Esophagus mucosa (tissue), 1 donor: ENCODE measurements around the gene SLC35D1. TPM values are rescaled to one million over a fixed set of nuclear protein-coding genes. Genes with fewer than 3 reads are reported as not detected.

Experiments used
- ATAC-seq: fragments of 200-7000 bp; cut with Tn5 transposase; one replicate; pipeline ENCODE4 v1.9.1; 2020
- total RNA-seq: library from RNA; stranded (reverse); gene quantifications from one replicate; pipeline ENCODE4 v1.2.4, GENCODE V29; 2023
- donor health status: DM: yes; HTN: yes; CAD: no.

SLC35D1 gene
- total RNA-seq, 1 donor from 2014 or later = 9.0 TPM

DNA sequence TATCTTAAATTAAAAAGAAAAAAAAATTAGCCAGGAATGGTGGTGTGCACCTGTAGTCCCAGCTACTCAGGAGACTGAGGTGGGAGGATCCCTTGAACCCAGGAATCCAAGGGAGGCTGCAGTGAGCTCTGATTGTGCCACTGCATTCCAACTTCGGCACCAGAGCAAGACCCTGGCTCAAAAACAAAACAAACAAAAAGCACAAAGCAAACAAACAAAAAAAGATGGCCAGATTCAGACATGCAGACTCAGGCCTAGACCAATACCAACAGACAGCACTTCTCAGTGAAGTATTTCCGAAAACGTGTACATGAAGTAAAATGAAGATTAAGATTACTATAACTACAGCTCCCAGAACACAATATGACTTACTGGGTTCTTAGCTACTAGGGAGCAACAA is 10.6 kb downstream of the SLC35D1 start:
- ATAC-seq = no peak

DNA sequence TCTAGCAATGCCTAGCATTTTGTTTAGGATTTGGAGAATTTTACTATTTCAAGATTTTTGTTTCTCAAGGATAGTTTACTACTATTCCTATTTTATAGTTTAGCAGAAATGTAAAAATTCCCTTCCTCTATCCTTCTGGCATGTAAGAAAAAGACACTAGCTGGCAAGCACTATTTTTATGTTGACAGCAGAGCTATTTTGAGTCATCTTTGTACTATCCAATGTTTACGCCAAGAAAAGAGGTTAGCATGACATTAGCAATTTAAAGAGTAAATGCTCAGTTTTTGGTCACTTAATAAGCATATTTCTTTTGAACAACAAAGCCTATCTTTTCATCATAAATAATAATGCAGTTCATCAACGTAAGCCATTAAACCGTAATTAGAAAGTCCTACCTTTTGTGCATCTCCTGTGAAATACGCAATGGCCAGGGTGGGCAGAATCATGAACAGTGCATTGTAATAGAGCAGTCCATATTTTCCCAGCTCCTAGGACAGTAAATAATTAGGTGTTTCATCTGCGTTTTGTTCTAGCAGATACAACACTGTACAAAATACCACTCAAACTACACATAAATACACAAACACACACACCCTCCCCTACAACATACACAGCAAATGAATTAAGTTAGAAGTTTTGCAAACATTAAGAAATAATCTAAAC is 12.0 kb downstream of the SLC35D1 start:
- no peak for ATAC-seq

DNA sequence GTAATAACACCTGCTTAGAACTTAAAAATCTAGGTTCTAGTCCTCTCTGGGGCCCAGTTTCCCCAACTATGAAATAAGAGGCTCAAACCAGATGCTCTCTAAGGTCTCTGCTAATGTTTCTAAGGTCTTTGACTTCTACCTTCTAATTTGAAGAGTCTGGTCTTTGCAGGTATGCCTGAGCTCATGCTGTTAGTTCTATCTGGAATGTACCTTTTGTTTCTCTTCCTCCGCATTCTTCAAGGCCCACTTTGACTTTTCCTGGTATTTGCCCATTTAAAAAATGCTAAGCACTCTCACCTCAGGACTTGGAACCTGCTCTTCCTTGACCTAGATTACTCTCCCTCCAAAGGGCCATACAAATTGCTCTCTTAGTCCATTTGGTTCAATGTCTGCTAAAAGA is 13.5 kb downstream of the SLC35D1 start:
- ATAC-seq = no peak

DNA sequence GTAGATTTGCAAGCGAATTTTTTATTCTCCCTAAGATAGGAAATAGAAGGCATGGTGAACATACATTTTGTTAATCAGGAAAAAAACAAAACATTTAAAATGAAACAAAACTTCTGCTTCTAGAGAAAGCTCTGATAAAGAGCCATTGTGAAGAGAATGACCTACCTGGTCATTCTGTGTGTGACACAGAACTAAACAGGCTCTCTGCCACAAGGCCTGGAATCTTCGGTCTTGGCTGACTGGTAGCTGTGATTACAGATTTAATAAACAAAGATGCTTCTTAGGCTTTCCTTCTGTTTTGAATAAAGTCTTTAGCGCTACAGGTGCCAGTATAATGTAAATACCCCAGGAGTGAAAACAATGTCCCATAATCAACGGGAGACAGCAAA is 22.1 kb downstream of the SLC35D1 start:
- no peak for ATAC-seq

DNA sequence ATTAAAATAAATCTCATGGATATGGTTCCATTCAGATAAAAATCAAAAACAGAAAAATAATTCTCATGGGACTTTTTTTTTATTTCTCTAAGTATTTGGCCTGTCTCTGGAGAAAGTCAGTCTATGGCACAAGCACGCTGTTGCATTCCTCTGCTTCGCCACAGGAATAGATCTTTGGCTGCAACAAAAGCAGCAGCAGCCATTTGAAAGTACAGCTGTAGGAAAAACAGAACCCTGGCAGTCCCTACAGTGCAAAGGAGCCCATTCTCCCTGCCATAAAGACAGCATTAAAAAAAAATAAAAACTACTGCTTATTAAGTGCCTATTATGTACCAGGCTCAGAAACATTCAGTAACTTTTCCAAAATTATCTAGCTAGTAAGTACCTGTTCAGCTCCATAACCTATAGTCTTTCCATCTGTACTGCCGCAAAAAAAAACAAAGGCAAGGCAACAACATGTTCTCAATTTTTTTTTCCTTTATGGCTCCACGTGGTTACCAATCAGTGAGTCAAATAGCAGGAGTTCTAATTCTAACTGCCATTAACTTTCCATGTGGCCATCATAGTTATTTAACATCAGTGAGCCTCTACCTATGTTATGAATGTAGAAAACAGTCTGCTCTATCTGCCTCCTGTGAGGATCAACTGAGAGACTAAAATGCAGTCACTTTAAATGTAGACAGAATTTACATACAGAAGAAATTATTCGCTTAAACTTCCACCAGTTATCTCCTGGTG is 22.7 kb downstream of the SLC35D1 start:
- ATAC-seq = no peak

DNA sequence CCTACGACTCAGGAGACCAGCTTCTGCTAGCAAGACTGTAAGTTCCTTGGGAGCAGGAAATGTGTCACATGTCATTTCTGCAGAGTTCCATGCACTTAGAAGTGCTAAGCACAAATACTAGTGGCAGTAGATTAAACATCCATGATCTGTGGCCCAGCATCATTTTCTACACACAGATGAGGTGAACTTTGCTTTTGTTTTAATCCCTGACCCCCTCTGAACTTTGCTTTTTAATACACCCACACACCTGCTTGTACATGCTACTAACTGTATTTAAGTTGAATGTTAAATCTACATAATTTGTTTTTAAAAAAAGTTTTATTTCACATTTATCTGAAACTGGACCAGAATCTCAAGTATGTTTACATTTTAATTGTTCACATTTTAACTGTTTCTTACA is 24.5 kb downstream of the SLC35D1 start:
- no peak for ATAC-seq

DNA sequence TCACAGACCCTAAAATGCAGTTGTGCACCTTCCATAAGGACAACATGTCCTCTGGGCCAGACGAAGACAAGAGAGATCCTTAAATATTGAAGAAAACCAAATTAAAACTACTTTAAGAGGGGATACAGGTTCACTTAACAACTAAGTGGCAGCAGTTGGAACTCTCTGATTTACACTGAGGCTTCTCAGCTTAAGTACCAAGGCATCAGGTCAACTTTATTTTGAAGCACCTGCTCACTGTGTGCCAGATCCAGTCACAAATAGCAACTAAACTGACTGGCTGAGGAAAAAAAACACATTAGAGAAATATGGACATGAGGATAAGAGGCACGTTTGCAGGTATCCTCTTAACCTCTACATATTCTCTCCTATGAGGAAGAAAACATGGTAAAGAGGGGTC is 33.2 kb downstream of the SLC35D1 start:
- ATAC-seq = no peak

DNA sequence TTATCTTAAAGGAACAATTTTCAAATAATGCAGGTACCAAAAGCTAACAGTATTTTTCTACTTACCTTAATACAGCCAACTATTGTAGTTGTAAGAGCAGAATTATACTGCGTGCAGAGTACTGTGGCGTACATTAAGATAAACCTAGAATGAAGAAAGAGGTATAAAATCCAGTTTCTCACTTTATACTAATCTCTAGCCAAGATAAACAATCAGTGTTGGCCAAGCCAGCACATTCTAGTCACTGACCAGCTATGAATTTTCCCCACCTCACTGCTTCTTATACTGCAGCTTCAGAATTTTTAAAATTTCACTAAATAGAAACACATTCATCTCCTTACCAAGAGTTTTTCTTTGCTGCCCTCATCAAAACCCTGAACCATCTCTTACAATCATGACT is 33.6 kb downstream of the SLC35D1 start:
- ATAC-seq = no peak

DNA sequence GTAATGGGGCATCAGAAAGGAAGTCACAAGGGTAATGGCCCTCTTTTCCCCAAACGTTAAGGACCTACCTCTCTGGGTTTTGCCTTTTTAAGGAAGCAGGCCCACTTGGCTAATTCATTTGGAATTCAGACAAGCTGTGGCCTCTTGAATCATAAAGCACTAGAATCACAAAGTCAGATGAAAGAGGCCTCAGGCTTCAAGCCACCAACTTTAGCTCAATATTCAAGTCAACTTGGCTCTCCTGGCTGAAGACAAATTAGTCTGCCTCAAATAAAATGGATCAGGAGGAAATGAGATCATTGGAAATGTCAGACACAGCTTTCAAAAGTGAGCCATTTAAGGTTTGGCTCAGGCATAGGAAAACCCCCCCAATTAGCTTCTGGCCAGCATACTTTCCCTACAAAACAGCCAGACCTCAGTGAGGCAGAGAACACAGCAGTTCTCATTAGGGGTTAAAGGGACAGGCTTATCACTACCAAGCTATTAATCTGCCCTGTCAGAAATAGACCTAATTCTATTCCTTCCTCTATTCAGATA is 34.3 kb downstream of the SLC35D1 start:
- ATAC-seq = no peak

DNA sequence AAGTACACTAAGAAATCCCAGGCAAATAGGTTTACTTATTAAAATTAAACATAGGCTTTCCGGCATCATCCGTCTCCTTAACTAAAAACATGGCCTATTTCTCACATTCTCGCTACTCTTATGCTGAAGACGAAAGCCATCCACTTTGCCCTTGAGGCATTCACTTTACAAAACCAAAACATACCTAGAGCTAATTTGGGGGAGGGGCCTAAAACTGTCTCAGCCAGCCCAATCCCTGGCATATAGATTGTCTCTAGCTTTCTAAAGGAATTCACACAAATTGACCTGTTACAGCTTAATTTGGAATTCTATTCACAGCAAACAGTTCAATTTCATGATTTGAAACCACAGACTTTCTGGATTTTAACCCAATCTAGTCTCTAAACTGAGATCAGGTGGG is 34.8 kb downstream of the SLC35D1 start:
- no peak for ATAC-seq

DNA sequence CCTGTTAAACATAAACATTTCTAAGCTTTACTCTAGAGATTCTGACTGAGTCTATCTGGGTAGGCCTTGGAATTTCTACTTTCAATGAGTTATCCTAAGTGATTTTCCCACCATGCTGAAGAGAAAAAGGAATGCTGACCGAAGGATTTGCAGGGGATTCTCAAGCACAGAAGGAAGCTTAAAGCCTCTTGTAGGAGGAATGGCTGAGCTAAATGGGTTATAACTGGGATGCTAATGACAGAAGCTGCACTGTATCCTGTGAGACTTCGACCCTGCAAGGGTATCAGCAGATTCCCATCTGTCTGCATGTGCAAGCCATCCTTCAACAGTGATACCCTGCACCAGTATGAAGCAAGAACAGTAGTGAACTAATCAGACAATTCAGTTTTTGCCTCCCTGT is 35.4 kb downstream of the SLC35D1 start:
- ATAC-seq = no peak

DNA sequence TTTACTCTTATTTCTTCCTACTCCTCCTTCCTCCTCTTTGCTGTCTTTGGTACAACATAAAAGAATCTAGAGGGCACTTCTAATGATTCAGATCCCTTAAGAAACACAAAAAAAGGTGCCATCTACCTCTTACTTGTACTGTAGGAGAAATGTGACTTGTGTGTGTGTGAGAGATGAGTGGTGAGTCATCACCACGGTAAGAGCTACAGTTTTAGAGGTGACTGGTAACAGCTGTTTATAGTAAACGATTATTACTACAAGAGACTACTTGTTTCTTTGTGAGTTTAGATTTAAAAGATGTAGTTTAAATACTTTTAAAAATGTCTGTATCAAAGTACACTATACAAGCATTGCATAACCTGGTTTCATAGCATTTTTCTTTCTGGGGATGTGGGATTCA is 40.4 kb downstream of the SLC35D1 start:
- peak; percentile 66 for ATAC-seq

DNA sequence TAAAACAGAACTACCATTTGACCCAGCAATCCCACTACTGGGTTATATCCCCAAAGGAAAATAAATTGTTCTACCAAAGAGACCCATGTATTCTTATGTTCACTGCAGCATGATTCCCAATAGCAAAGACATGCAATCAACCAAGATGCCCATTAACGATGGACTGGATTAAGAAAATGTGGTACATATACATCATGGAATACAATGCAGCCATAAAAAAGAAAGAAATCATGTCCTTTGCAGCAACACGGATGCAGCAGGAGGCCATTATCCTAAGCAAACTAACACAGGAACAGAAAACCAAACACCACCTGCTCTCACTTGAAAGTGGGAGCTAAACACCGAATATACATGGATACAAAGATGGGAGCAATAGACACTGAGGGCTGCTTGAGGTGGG is 44.2 kb downstream of the SLC35D1 start:
- no peak for ATAC-seq

DNA sequence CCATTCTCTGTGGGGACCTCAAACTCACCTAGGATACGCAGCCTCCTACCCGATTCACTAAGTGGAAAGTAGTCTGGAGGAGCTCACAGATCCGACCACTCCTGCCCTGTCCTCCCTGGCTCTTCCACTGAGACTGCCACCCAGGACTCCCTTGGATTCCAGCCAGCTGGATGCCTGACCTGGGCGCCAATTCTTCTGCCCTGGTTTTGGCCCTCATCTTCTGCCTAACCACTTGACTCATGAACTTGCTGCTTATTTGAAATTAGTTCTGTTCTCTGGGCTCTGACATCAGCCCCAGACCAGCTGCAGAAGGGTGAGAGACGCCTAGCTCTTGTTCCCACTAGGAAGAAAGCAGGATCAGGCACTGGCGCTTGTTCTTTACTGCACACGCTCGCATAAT is 48.9 kb downstream of the SLC35D1 start:
- no peak for ATAC-seq

DNA sequence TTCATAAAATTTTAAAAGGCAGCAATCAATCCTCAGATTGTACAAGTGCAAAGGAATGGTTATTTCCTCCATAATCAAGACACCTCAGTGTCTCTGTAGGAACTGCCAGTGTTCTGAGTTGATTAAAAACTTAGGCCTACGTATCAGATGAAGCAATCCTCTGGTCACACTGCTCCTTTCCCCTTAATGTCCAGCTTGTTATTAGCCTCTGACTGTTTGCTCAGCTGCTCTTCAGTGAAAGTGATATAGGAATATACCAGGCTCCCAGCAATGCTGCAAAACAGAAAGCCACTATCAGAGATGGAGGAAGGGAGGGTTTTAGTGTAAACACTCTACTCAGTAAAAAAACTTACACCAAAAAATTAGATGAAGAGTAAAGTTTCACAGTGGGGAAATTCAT is 49.8 kb downstream of the SLC35D1 start:
- no peak for ATAC-seq

DNA sequence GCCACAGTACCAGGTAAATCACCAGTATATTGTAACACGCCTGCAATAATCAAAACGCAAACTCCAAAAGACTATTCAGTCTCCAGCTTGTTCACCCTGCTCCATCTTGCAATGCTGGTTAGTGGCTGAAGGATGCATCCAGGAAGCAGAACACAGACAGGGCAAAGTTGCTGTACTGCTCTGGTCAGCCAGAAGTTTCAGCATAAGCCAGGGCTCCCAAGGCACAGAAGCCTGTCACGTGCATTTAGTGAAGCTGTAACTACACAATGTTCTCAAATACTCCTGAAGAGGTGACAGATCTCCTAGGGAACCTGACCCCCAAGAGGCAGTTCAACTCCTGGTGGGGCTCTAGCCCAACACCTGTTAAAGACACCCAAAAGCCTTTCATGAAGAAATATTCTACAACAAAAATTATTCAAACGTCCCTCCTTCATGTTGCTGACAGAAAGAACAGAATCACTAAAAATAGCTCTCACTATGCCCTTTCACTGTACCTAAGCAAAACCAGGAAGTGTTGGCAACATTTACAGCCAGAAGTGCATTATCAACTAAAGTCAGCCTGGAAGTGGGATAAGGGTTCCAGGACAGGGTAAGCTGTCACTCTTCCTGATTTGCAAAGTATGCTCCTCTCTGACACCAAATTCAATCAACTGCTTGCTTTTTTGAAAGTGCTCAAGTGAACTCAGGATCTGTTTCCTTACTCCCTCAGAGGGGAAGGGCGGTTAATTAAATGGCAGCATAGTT is 52.1 kb downstream of the SLC35D1 start:
- ATAC-seq = no peak

DNA sequence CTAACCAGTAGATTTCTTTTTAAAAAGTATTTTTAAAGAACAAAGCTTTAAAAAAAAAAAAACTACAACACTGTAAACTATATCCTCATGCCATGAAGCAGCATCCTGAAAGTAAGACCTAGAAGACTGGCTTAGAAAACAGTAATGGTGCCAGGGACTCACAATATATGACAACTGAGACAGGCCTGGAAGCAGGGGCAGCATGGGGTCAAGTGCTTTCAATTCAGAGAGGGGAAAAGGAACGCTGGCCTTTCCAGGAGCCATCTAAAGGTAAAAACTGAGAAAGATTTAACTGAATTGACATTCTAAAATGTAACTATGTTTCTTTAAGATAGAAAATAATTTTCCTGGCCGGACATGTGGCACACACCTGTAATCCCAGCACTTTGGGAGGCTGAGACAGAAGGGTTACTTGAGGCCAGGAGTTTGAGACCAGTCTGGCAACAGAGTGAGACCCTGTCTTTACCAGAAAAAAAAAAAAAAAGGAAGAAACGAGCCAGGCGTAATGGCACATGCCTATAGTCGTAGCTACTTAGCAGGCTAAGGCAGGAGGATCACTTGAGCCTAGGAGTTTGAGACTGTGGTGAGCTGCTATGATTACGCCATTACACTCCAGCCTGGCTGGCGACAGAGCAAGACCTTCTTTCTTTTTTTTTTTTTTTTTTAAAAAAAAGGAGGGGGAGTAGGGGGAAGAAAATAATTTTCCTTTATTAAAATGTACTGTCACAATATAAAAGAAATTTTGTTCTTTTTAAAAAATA is 54.1 kb downstream of the SLC35D1 start:
- no peak for ATAC-seq

DNA sequence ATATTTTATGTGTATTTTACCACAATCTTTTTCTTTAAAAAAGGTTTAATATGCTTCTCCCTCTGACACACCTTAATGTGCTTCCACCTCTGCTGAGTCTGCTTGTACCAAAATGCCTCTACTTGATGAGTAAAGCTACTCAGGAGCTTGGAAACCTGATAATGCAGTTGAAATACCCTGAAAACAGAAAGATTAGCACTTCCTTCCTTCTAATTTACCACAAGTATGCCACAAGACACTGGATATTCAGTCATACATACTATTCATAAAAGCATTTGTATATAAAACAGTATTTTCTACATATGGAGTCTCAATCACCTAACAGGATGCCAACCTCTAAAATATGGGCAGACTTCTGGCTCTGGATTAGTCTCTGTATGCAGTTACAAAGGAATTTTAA is 55.0 kb downstream of the SLC35D1 start:
- no peak for ATAC-seq

DNA sequence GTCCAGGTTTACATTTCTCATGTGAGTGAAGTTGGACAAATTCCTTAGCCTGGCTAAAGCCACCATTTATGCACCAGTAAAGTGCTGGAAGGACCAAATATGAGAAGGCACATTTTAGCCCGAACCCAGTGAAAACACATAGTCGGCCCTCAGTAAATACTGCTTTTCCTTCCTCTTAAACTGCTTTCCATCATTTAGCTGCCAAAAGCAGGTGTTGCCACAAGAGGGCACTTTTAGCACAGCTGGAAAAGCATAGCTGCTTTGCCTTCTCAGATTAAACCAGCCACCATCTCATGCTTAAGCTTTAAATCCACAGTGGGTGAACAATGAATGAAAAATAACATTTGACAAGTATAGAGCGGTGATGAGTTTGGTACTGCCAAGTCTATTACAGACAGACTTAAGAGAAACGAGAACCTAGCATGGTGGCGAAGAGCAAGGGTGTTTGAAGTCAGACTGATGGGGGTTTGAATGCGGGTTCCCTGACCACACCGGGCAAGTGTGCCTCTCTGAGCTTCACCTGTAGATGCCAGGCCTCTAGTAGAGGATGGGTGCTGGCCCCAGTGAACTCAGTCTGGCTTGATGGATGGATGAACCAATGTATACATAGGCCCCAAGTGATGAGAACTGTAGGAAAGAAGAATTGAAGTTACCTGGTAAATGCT is 57.8 kb downstream of the SLC35D1 start:
- ATAC-seq = peak; percentile 78

DNA sequence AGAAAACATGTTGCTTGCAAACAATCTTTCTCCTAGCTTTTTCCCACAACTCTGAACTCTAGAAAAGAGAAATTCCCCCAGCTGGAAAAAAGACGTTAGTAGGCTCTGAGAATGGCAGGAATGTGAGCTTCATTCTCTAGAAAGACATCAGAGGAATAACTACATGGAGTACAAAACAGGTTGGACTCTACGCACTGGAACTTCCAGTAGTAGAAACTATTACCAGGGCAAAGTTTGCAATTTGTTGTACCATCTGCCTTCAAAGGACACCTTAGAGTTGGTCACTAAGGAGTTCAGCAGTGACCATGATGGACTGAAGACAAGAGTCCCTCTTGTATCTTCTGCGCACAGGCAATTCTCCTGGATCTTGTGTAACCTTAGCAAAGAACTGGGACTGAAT is 60.9 kb downstream of the SLC35D1 start:
- ATAC-seq = no peak

DNA sequence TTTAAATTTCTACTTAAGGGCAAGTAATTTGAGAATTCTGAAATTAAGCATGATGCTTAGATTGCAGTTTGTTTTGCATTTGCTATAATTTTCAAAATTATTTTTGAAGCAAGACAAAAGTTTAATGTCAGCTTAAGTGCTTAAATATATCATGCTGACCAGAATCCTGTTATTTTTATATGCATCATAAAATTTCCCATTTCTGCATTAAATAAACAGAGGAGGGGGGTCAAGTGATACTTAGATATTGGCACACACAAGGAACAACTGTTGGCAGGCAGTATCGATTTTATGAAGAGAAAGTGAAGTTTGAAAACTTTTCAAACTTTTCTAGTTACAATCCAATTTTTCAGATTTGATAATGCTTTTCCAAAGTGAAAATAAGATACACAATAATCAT is 68.1 kb downstream of the SLC35D1 start:
- ATAC-seq = no peak

DNA sequence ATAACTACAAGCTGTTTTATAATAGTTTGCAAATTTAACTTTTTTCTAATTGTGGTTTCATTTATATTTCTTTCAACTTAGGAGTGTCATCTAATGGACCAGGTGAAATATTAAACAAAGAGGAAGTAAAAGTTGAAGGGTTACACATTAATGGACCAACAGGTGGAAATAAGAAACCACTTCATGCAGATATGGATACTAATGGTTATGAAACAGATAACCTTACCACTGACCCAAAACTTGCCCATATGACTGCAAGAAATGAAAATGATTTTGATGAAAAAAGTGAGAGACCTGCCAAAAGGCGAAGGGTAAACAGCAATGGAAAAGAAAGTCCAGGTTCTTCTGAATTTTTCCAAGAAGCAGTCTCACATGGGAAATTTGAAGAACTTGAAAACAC is 69.5 kb downstream of the SLC35D1 start:
- ATAC-seq = no peak
